ENCODE results near the gene STXBP5.
"Not testable (repeated sequence)": the region's sequence is repeated elsewhere in the genome, so short reads cannot be mapped to it uniquely, and the experiment has no call there.

Gene STXBP5

DNA sequence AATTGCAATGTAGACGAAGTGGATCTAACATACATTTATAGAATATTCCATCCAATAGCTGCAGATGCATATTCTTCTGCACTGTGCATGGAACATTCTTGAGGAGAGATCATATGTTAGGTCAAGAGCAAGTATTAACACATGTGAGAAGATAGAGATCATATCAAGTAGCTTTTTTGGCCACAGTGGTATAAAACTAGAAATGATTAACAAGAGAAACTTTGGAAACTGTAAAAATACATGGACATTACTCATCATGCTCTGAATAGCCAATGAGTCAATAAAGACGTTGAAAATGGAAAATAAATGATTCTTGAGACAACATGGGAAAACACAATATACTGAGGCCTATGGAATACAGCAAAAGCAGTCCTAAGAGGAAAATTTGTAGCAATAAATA lies 94.2 kb downstream of the STXBP5 start:
- DNase-seq (ENCODE audit: low spot score): no peak

DNA sequence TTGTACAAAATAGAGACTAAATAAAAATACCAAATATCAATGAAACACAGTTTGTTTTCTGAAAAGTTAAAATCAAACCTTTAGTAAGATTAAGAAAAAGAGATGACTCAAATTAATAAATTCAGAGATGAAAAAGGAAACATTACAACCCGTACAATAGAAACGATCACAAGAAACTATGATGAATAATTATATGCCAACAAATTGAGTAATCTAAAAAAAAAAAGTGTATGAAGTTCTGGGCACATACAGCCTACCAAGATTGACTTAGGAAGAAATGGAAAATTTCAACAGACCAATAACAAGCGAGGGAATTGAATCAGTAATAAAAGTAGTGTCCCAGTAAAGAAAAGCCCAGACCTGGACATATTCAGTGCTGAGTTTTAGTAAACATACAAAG lies 94.8 kb downstream of the STXBP5 start:
- DNase-seq (ENCODE audit: low spot score): no peak

DNA sequence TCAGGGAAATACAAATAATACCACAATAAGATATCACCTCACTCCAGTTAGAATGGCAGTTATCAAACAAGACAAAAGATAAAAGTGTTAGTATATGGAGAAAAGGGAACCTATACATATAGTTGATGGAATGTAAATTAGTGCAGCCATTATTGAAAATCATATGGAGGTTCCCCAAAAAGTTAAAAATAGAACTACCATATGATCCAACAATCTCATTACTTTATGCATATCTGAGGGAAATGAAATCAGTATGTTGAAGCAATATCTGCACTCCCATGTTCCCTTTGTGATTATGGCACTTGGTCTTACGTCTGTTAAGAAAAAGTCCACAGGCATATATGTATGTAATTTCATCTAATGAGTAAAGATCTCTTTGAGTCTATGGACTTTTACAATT lies 96.9 kb downstream of the STXBP5 start:
- DNase-seq (ENCODE audit: low spot score): no peak

DNA sequence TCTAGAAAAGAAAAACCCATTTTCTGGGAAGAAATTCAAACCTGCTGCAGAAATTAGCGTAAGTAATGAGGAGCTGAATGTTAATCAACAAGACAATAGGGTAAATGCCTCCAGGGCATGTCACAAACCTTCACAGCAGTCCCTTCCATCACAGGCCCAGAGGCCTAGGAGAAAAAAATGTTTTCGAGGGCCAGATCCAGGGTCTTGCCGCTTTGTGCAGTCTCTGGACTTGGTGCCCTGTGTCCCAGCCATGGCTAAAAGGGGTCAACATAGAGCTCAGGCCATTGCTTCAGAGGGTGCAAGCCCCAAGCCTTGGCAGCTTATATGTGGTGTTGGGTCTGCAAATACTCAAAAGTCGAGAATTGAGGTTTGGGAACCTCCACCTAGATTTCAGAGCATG lies 99.8 kb downstream of the STXBP5 start:
- DNase-seq (ENCODE audit: low spot score): no peak

DNA sequence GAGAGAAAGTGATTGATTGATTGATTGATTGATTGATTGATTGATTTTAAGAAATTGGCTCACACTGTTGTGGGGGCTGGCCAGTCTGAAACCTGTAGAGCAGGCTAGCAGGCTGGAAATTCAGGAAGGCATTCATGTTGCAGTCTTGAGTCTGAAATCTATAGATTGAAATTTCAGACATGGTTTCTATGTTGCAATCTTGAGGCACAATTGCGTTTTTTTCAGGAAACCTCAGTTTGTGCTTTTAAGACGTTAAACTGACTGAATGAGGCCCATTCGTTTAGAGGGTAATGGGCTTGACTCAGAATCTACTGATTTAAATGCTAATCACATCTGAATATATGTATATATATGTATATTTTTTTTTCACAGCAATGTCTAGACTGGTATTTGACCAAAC lies 106.3 kb downstream of the STXBP5 start:
- no peak for DNase-seq (ENCODE audit: low spot score)

DNA sequence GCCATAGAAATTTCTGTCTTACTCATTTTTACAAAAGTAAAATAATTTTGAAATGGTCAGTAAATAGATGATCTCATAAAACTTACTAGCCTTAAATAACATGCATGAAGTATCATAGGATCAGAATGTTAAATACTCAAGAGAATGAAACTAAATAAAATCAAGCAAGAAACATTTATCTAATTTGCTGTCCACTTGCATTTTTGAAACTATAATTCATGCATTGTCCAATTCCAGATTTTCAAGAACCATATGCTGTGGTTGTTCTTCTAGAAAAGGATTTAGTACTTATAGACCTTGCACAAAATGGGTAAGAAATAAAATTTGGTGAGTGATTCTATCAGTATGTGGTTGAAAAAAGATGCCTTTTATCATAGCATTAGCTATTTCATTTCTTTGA lies 107.0 kb downstream of the STXBP5 start:
- no peak for DNase-seq (ENCODE audit: low spot score)

DNA sequence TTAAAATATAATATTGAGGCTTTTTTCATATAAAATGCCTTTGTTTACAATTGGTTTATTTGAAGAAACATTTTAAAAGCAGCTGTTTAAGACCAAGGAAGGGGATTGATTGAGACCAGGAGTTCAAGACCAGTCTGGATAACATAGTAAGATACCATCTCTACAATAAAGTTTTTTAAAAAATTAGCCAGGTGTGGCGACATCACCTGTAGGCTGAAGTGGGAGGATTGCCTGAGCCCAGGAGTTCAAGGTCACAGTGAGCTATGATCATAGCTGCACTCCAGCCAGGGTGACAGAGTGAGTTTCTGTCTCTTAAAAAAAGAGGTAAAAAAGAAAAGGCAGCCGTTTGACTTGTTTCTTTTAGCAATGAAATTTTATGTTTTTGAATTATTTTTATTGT lies 117.0 kb downstream of the STXBP5 start:
- DNase-seq (ENCODE audit: low spot score): no peak

DNA sequence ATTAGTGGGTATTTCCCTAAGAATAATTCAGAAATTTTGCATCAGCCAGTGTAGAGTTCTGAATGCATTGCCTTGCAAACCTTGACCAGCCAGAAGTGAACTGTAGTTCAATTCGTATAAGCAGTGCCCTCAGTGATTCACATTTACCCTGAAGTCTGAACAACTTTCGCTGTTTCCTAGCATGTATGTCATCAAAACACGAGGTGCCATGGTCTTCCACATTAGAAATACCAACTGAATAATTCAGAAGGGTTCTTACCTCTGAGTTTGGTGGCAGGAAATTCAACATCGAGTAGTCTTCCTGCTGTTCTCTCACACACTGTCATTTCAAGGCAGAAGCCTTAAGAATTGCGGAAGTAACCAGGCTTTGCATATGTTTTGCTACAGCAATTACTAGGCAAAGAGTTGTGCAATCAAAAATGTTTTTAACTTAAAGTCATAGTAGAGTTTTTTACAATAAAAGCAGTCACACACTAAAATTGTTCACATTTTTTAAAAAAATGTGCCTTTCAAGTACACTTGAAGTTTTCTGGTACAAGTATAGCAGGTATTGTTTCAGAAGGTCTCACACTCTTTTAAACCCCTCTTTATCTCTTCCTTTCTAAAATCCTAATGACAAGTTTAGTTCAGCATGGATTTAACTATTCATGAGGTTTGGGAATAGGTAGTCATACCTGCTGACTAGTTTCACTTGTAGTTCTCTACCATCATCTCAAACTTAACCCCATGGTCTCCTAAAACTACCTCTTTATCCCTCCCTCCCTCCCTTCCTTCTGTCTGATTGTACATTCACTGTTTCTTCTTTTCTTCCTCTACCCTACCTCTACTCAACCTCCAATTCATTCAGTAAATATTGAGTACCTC lies 118.3 kb downstream of the STXBP5 start:
- DNase-seq (ENCODE audit: low spot score): peak; percentile 20

DNA sequence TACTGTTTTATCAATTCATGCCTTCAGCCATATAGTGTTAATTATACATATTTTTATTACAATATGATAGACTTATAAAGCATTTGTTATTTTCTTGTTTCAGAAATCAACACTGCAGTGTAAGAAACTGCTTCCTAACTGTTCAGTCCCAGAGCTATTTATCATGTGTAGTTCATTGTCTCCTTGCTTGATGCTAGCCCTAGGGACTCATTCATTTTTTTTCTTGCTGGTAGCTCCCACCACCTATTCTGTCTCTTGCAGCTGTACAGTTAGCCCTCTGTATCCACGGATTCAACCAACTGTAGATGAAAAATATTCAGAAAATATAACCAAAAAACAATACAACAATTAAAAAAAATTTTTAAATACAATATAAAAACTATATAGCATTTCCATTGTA lies 121.3 kb downstream of the STXBP5 start:
- no peak for DNase-seq (ENCODE audit: low spot score)

DNA sequence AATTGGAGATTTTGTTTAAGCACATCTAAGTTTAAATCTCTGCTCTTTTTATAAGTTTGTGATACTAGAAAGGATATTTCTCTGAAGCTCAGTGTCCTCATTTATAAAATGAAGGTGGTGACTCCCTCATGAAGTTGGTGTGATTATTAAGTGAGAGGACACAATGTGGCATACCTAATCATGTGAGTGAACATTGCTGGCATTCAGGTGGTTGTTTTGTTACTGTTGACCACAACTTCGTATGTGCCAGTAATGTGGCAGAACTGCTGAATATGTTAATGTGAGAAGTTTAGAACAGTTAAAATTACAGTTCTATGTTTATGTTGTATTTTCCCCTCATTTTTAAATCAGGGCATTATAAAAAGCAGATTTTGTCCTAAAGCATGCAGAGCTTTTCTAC lies 127.2 kb downstream of the STXBP5 start:
- no peak for DNase-seq (ENCODE audit: low spot score)

DNA sequence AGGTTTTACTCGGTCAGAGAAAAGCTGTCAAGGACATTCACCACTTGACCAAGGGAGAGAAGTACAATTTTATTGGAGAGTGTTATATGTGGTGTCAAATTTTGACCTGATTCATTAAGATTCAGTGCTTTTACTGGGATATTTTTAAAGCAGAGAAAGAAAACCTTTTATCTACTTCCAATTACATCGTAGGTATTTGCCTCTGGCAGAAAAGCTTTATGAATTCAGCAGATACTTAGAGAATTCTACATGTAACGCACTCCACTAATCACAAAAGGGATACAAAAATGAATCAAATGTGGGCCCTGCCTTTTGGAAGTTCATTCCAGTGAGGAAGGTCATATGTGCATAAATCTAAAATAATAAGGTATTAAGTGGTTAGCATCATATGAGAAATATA lies 133.7 kb downstream of the STXBP5 start:
- DNase-seq (ENCODE audit: low spot score): no peak

DNA sequence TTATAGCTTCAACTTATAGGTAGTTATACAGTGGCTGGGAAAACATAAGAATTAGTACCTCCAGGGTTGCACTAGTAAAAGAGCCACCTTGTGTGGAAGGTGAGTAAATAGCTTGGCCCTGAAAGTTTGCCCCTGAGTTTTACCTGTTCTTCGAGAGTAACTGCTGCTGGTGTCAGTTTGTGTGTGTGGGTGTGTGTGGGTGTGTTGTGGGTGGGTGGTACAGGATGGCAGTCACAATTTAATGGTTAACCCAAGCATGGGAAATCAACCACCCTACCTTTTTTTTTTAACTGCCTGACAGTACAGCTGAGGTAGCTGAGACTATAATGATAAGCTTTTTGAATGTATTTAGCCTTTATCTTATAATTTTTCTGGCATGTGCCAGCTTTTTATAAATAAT lies 137.3 kb downstream of the STXBP5 start:
- DNase-seq (ENCODE audit: low spot score): no peak

DNA sequence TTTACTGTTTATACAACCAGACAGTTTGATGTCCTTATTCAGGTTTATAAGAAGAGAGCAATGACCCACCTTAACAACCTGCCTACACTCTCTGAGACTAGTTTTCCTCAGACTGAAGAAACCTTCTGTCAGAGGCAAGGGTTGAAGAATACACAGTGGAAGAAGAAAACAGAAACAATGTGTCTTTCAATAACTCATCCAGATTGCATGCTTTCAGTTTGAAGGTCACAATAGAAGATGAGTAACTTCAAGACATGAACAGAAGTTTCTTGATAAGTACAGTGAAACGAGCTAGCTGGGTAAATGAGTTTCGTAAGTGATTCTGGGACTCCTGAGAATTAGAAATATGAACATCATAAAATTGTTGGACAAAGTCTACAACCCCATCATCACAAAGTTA lies 141.7 kb downstream of the STXBP5 start:
- DNase-seq (ENCODE audit: low spot score): no peak

DNA sequence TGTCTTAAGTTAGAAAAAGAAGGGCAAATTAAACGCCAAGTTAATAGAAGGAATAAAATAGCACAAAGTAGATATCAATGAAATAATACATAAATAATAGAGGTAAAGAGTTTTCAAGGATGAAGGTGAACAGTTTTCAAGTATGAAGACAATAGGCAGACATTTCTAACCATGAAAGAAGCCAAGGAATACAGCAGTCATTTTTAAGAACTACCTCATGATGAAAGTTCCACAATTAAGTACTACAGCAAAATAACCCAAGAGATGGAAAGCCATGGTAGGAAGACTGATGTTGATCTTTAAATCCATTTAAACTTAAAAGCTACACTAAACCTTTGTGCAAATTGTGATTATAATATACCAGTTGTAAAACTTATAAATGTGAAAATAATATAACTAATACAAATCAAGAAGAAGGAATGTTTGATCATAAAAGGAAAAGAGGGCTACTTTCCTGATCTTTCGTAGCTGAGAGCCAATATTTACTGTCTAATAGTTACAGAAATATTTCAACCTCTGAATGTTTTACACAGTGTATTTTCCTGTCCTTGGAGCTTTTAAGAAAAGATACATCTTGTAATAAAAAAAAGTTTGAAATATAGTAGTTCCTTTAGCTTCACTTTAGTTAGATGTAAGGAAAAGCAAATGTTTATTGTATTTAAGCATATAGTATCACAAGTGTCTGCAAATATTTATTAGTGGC lies 143.1 kb downstream of the STXBP5 start:
- no peak for DNase-seq (ENCODE audit: low spot score)

DNA sequence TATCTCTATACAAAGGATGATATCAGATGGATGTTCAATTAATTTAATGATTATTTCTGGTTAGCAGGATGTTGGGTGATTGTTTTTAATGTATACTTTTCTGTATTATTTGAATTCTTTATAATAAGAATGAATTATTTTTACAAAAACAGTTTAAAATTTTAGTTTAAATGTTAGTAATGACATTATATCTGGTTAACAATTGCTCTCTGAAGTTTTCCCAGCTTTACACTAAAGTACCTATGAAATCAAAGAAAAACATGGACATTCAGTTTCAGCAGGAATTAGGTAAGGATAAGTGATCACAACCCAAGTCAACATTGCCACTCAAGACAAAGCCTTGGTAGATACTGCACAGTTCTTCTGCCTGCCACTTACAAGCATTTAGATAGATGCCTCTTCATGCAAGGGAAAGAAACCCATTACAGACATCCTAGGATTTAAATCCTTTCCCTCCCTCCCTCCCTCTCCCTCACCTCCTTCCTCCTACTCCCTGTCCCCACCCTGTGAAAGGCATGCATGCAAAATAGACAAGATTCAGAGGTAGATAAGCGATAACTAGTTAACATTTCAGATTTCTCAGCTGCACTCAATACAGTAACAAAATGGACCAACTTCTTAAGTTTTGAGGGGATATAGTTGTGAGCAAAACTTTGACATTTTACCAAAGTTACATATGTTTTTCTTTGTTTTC lies 143.8 kb downstream of the STXBP5 start:
- no peak for DNase-seq (ENCODE audit: low spot score)

DNA sequence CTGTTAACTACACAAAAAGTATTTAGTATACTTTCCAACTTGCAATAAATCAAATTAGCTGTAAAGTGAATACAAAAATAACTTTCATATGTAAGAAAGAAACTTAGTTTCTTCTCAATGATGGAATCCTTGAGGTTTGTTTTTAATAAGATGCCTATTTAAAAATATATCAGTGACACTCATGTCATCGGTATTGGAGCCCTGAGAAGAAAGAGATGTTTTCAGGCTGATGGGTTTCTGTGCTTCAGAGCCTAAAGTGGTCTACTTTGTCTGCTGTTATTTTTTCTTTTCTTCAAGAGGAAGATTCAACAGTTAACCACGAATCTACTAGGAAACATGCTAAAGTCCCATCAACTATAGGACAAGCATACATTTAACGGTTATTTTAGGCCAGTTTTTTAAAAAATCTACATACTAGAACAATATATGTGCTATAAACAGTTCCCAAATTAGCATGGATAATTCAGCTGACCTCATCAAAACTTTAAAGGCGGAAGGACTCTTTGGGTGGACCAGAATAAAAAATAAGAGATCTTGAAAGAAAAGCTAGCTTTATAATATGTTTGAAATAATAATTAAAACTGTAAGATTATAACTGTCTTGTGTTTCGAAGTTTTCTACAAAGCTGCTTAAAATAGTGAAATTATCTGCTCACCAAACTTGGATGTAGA lies 157.2 kb downstream of the STXBP5 start:
- no peak for DNase-seq (ENCODE audit: low spot score)

DNA sequence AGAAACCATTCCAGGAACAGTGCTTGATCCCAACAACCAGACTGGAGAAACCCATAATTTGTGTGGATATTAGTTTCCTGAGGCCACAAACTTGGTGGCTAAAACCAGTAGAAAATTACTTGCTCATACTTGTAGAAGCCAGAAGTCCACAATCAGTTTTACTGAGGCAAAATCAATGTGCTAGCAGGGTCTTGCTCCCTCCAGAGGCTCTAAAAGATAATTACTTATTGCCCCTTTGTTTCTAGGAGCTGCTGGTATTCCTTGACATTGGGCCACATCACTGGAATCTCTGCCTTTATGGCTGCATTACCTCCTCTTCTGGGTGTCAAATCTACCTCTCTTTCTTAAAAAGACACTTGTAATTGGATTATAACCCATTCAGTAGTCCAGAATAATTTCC lies 162.1 kb downstream of the STXBP5 start:
- DNase-seq (ENCODE audit: low spot score): no peak

DNA sequence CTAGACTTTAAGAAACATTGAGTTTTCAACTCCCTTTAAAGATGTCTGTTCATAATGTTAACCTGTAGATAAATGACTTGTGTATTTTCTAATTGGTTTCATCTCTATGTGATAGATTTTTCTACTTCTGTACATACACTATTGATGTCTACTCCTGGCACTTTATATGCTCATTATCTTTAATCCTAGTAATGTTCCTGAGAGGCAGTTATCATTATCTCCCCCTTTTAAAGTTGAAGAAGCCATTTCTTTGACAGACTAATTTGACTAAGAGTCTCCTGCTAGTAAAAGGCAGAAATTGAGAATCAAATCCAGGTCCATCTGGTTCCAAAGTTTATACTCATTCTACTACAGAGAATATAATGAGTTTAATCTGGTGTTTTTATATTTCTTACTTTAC lies 167.1 kb downstream of the STXBP5 start:
- DNase-seq (ENCODE audit: low spot score): no peak

DNA sequence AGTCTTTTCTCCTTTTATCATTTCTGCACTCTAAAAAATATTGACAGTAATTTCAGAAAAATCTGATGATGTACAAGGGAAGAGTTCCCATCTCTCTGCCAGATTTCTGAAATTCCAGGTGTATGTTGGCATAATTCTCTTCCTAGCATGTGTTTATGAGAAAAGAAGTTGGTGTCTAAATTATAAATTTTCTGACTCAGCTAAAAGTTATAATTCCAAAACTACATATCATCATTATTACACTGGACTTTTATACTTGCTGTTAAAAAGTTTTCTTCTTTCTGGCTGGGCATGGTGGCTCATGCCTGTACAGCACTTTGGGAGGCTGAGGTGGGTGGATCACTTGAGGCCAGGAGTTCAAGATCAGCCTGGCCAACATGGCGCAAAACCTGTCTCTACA lies 168.6 kb downstream of the STXBP5 start:
- no peak for DNase-seq (ENCODE audit: low spot score)

DNA sequence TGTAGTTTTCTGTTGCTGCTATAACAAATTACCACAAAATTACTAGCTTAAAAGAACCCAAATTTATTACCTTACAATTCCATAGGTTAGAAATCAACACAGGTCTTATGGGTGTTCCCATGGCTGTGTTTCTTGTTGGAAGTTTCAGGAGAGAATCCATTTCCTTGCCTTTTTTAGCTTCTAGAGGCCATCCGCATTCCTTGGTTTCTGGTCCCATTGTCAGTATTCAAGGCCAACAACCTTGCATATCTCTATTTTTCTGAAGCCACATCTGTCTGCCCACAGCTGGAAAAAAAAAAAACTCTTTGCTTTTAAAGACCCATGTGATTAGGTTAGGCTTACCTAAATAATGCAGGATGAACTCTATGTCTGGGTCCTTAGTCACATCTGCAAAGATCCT lies 174.6 kb downstream of the STXBP5 start:
- no peak for DNase-seq (ENCODE audit: low spot score)

DNA sequence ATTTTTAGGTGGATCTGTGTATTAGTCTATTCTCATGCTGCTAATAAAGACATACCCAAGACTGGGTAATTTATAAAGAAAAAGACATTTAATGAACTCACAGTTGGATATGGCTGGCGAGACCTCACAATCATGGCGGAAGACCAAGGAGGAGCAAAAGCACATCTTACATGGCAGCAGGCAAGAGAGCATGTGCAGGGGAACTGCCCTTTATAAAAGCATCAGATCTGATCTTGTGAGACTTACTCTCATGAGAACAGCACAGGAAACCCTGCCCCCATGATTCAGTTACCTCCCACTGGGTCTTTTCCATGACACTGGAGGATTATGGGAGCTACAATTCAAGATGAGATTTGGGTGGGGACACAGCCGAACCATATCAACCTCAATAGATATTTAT lies 176.6 kb downstream of the STXBP5 start:
- not testable (repeated sequence) for DNase-seq (ENCODE audit: low spot score)

DNA sequence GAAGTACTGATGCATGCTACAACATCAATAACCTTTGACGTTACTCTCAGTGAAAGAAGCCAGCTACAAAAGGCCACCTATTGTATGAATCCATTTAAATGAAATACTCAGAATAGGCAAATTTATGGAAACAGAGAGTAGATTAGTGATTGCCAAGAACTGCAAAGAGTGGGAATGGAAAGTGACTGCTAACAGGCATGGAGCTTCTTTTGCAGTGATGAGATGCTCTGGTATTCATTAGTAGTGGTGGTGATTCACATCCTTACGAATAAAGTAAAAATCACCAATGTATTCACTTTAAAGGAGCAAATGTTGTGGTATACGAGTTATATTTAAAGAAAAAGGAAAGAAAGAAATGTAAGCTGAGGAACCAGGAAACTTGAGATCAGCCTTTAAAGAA lies 177.5 kb downstream of the STXBP5 start:
- DNase-seq (ENCODE audit: low spot score): peak; percentile 61
